ENCODE data around the gene CRAT.

DNA sequence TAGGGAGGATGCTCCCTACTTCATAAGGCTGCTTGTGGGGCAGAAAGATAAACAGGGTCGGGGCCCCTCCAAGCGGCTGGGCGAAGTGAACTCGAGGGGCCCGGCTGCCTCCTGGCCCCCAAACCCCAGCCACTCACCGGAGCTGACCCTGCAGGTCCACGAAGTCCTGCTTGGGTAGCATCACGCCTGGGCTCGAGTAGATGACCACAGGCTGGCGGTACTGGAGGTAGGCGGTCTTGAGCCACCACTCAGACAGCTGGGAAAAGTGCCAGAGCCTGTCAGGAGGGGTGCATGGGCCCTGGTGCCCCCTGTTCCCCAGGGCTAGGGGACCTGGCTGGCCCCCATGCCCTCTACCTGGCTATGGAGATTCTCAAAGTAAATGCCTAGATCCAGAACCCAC is 6.5 kb downstream of the CRAT start:
- TF ChIP-seq CTCF (IDR thresholded peaks at IDR 0.05) (no peak), POLR2A (IDR thresholded peaks at IDR 0.05) (no peak)

Data from uterus (tissue), 2 donors.